ENCODE measurements around the gene BCAP29. TPM values are rescaled to one million over a fixed set of nuclear protein-coding genes. Genes with fewer than 3 reads are reported as not detected.

Gene BCAP29
- total and polyA plus RNA-seq, 9 of the 15 experiments (the other 6 are each of a cell fraction or from before 2014, with no cell fraction given) = 63.4 to 137 (median 79.7) TPM

DNA sequence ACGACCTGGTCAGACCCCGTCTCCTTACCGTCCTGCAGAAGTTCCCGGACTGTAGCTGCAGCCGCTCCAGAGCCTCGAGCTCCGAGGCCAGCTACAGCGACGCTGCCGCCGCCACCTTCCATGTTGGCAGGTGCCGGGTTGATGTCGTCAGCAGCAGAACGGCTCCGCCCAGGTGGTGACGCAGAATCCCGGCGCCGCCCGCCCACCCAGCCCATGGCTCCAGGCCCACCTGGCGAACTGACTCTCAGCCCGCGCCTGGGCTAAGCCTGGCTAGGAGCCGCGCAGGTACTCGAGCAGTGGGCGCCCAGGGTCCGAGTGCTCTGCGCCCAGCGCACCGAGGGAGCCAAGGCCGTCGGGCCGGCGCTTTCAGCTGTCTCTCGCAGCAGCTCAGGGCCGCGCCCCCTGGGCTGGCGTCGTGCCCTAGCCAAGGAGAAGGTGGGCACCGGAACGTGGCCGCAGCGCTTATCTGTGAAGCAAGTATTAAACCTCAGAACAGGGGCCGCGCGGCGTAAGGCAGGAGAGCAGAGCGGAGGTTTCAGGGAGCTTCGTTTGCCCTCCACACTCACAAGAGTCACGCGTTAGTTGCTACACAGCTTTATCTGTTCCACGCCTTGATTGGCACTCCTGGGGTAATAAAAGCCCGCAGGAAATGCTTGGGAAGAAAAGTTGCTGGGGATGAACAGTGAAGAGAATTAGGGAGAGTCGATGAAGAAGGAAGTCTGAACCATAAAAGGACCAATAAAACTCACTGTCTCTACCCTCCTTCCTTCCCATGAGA is 16.1 kb upstream of the BCAP29 start, which contains the start of the genes COG5 and DUS4L (continued):
- TF ChIP-seq, protein P1, sequence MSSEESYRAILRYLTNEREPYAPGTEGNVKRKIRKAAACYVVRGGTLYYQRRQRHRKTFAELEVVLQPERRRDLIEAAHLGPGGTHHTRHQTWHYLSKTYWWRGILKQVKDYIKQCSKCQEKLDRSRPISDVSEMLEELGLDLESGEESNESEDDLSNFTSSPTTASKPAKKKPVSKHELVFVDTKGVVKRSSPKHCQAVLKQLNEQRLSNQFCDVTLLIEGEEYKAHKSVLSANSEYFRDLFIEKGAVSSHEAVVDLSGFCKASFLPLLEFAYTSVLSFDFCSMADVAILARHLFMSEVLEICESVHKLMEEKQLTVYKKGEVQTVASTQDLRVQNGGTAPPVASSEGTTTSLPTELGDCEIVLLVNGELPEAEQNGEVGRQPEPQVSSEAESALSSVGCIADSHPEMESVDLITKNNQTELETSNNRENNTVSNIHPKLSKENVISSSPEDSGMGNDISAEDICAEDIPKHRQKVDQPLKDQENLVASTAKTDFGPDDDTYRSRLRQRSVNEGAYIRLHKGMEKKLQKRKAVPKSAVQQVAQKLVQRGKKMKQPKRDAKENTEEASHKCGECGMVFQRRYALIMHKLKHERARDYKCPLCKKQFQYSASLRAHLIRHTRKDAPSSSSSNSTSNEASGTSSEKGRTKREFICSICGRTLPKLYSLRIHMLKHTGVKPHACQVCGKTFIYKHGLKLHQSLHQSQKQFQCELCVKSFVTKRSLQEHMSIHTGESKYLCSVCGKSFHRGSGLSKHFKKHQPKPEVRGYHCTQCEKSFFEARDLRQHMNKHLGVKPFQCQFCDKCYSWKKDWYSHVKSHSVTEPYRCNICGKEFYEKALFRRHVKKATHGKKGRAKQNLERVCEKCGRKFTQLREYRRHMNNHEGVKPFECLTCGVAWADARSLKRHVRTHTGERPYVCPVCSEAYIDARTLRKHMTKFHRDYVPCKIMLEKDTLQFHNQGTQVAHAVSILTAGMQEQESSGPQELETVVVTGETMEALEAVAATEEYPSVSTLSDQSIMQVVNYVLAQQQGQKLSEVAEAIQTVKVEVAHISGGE (CRISPR knock-in tag; IDR thresholded peaks at IDR 0.05) = 0 out of 6 replicates have a peak, but pooled peaks of 1 of the 3 experiments have one; percentile 25
- TF ChIP-seq, protein P2, sequence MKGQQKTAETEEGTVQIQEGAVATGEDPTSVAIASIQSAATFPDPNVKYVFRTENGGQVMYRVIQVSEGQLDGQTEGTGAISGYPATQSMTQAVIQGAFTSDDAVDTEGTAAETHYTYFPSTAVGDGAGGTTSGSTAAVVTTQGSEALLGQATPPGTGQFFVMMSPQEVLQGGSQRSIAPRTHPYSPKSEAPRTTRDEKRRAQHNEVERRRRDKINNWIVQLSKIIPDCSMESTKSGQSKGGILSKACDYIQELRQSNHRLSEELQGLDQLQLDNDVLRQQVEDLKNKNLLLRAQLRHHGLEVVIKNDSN (CRISPR knock-in tag; IDR thresholded peaks at IDR 0.05) = no peak; the same call in none of the 2 replicates
- no peak for TF ChIP-seq ZNF253 (CRISPR knock-in tag; conservative IDR thresholded peaks at IDR 0.05)
- peak; percentile 79 for TF ChIP-seq HCFC1 (IDR thresholded peaks at IDR 0.05; ENCODE audit: low read depth, low read length)
- TF ChIP-seq HDGF (IDR thresholded peaks at IDR 0.05) = no peak
- peak; percentile 73 for TF ChIP-seq CCNT2 (IDR thresholded peaks at IDR 0.05; ENCODE audit: borderline replicate concordance, extremely low read depth, insufficient read length, low read depth, low read length)
- TF ChIP-seq, protein P3, sequence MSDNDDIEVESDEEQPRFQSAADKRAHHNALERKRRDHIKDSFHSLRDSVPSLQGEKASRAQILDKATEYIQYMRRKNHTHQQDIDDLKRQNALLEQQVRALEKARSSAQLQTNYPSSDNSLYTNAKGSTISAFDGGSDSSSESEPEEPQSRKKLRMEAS (CRISPR knock-in tag; IDR thresholded peaks at IDR 0.05) = peak; percentile 79
- peak in 1 of 2 experiments; percentile 96; a peak in 2 of 4 replicates for TF ChIP-seq HDAC1 (IDR thresholded peaks at IDR 0.05)
- TF ChIP-seq JUNB (CRISPR knock-in tag; conservative IDR thresholded peaks at IDR 0.05) = no peak
- no peak for TF ChIP-seq ASH1L (IDR thresholded peaks at IDR 0.05; ENCODE audit: borderline replicate concordance, low read depth, partially characterized antibody)
- no peak for TF ChIP-seq ARHGAP35 (IDR thresholded peaks at IDR 0.05; ENCODE audit: partially characterized antibody)
- TF ChIP-seq ZZZ3 (IDR thresholded peaks at IDR 0.05) = no peak
- peak; percentile 20; the same call in 1 of the 2 replicates for TF ChIP-seq ZNF197 (CRISPR knock-in tag; IDR thresholded peaks at IDR 0.05; ENCODE audit: low read depth)
- TF ChIP-seq, protein P4, sequence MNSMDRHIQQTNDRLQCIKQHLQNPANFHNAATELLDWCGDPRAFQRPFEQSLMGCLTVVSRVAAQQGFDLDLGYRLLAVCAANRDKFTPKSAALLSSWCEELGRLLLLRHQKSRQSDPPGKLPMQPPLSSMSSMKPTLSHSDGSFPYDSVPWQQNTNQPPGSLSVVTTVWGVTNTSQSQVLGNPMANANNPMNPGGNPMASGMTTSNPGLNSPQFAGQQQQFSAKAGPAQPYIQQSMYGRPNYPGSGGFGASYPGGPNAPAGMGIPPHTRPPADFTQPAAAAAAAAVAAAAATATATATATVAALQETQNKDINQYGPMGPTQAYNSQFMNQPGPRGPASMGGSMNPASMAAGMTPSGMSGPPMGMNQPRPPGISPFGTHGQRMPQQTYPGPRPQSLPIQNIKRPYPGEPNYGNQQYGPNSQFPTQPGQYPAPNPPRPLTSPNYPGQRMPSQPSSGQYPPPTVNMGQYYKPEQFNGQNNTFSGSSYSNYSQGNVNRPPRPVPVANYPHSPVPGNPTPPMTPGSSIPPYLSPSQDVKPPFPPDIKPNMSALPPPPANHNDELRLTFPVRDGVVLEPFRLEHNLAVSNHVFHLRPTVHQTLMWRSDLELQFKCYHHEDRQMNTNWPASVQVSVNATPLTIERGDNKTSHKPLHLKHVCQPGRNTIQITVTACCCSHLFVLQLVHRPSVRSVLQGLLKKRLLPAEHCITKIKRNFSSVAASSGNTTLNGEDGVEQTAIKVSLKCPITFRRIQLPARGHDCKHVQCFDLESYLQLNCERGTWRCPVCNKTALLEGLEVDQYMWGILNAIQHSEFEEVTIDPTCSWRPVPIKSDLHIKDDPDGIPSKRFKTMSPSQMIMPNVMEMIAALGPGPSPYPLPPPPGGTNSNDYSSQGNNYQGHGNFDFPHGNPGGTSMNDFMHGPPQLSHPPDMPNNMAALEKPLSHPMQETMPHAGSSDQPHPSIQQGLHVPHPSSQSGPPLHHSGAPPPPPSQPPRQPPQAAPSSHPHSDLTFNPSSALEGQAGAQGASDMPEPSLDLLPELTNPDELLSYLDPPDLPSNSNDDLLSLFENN (IDR thresholded peaks at IDR 0.05; ENCODE audit: low read depth in 2 of 2, low read length in 2 of 2) = no peak; a peak in 1 of 4 replicates
- TF ChIP-seq ILK (tag; IDR thresholded peaks at IDR 0.05; ENCODE audit: borderline replicate concordance, low read depth) = no peak
- TF ChIP-seq ESRRA (IDR thresholded peaks at IDR 0.05; ENCODE audit: borderline replicate concordance, low read depth) = no peak; the same call in 1 of the 2 replicates
